ENCODE results near the gene LRP5.
A peak's percentile ranks its signal among the peaks of the same experiment; 100 is the strongest.
"Not testable (repeated sequence)": the region's sequence is repeated elsewhere in the genome, so short reads cannot be mapped to it uniquely, and the experiment has no call there.

The LRP5 gene

GRCh38 chr11:68297812-68298658 lies 14.4 kb upstream of the LRP5 start:
- no peak overlapping the region for H3K4ac ChIP-seq (ENCODE audit: low read depth, low read length)
- H3K18ac ChIP-seq (ENCODE audit: low read length) = no peak overlapping the region
- H3K23ac ChIP-seq (ENCODE audit: low read length) = no peak overlapping the region
- no peaks in the 10 kb centered on the region for H3K36me3 ChIP-seq (ENCODE audit: control insufficient read depth, insufficient read depth, low read length)
- H2BK120ac ChIP-seq (ENCODE audit: low read depth, low read length) = no peak overlapping the region
- no peak overlapping the region for H2BK15ac ChIP-seq (replicated peaks; ENCODE audit: low read depth)
- H3K4me3 ChIP-seq (ENCODE audit: low read length) = no peak overlapping the region
- H4K8ac ChIP-seq (ENCODE audit: low read depth, low read length) = no peak overlapping the region
- no peak overlapping the region for H3K9ac ChIP-seq (ENCODE audit: low read length)
- DNase-seq = peak; percentile 72
- H3K4me2 ChIP-seq (ENCODE audit: low read length) = no peak overlapping the region
- no peak overlapping the region for H3K27ac ChIP-seq (ENCODE audit: low read depth, low read length)
- H3K56ac ChIP-seq (ENCODE audit: low read length) = peak overlapping the region; percentile 50
- no peaks in the 10 kb centered on the region for H3K4me1 ChIP-seq (ENCODE audit: control insufficient read depth, low read depth, low read length)
- no peaks in the 10 kb centered on the region for H3K79me2 ChIP-seq (ENCODE audit: control insufficient read depth, insufficient read depth, low read length)
- no peaks in the 10 kb centered on the region for H3K27me3 ChIP-seq (ENCODE audit: insufficient read depth, low read length, poor library complexity)
- no CpG with 5 or more reads among the region's 40 CpGs for WGBS (ENCODE audit: extremely low coverage, insufficient coverage, low lambda C conversion rate)
- no peak overlapping the region for H2BK5ac ChIP-seq (ENCODE audit: low read length)
- H3K79me1 ChIP-seq (ENCODE audit: low read length) = no peaks in the 10 kb centered on the region
- no peak overlapping the region for H4K5ac ChIP-seq (ENCODE audit: low read length)
- no peak overlapping the region for H2AK5ac ChIP-seq (ENCODE audit: low read length)

GRCh38 chr11:68298659-68299516 lies 13.5 kb upstream of the LRP5 start:
- no peak for DNase-seq
- H3K4ac ChIP-seq (ENCODE audit: low read depth, low read length) = no peak overlapping the region
- no peaks in the 10 kb centered on the region for H3K36me3 ChIP-seq (ENCODE audit: control insufficient read depth, insufficient read depth, low read length)
- H3K56ac ChIP-seq (ENCODE audit: low read length) = no peak overlapping the region
- H4K8ac ChIP-seq (ENCODE audit: low read depth, low read length) = no peak overlapping the region
- H4K5ac ChIP-seq (ENCODE audit: low read length) = no peak overlapping the region
- no peak overlapping the region for H2BK5ac ChIP-seq (ENCODE audit: low read length)
- H3K9ac ChIP-seq (ENCODE audit: low read length) = no peak overlapping the region
- no peak overlapping the region for H3K18ac ChIP-seq (ENCODE audit: low read length)
- no peak overlapping the region for H2BK120ac ChIP-seq (ENCODE audit: low read depth, low read length)
- H3K27me3 ChIP-seq (ENCODE audit: insufficient read depth, low read length, poor library complexity) = no peaks in the 10 kb centered on the region
- no peaks in the 10 kb centered on the region for H3K79me2 ChIP-seq (ENCODE audit: control insufficient read depth, insufficient read depth, low read length)
- H3K4me1 ChIP-seq (ENCODE audit: control insufficient read depth, low read depth, low read length) = no peaks in the 10 kb centered on the region
- no CpG with 5 or more reads among the region's 15 CpGs for WGBS (ENCODE audit: extremely low coverage, insufficient coverage, low lambda C conversion rate)
- H3K4me2 ChIP-seq (ENCODE audit: low read length) = no peak overlapping the region
- H3K4me3 ChIP-seq (ENCODE audit: low read length) = no peak overlapping the region
- H3K79me1 ChIP-seq (ENCODE audit: low read length) = no peaks in the 10 kb centered on the region
- no peak overlapping the region for H3K27ac ChIP-seq (ENCODE audit: low read depth, low read length)
- no peak overlapping the region for H2AK5ac ChIP-seq (ENCODE audit: low read length)
- no peak overlapping the region for H3K23ac ChIP-seq (ENCODE audit: low read length)
- no peak overlapping the region for H2BK15ac ChIP-seq (replicated peaks; ENCODE audit: low read depth)

DNA sequence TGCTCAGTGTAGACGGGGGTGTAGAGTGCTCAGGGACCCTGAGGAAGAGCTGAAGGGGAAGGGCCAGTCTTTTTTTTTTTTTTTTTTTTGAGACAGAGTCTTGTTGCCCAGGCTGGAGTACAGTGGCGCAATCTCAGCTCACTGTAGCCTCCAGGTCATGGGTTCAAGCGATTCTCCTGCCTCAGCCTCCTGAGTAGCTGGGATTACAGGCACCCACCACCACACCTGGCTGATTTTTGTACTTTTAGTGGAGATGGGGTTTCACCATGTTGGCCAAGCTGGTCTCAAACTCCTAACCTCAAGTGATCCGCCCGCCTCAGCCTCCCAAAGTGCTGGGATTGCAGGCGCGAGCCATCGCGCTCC lies 12.9 kb upstream of the LRP5 start:
- H3K27ac ChIP-seq (ENCODE audit: low read depth, low read length); H2BK5ac ChIP-seq (ENCODE audit: low read length); H4K5ac ChIP-seq (ENCODE audit: low read length); H3K23ac ChIP-seq (ENCODE audit: low read length); DNase-seq; H3K56ac ChIP-seq (ENCODE audit: low read length); H3K4me1 ChIP-seq (ENCODE audit: control insufficient read depth, low read depth, low read length); H4K8ac ChIP-seq (ENCODE audit: low read depth, low read length); H3K4me3 ChIP-seq (ENCODE audit: low read length); H3K4me2 ChIP-seq (ENCODE audit: low read length); H3K36me3 ChIP-seq (ENCODE audit: control insufficient read depth, insufficient read depth, low read length); H2BK120ac ChIP-seq (ENCODE audit: low read depth, low read length); H3K9ac ChIP-seq (ENCODE audit: low read length); H2BK15ac ChIP-seq (replicated peaks; ENCODE audit: low read depth); H3K27me3 ChIP-seq (ENCODE audit: insufficient read depth, low read length, poor library complexity); H2AK5ac ChIP-seq (ENCODE audit: low read length); H3K4ac ChIP-seq (ENCODE audit: low read depth, low read length); H3K79me1 ChIP-seq (ENCODE audit: low read length); H3K79me2 ChIP-seq (ENCODE audit: control insufficient read depth, insufficient read depth, low read length); H3K18ac ChIP-seq (ENCODE audit: low read length): not testable (repeated sequence)
- WGBS (ENCODE audit: extremely low coverage, insufficient coverage, low lambda C conversion rate) = no CpG with 5 or more reads among the region's 9 CpGs

DNA sequence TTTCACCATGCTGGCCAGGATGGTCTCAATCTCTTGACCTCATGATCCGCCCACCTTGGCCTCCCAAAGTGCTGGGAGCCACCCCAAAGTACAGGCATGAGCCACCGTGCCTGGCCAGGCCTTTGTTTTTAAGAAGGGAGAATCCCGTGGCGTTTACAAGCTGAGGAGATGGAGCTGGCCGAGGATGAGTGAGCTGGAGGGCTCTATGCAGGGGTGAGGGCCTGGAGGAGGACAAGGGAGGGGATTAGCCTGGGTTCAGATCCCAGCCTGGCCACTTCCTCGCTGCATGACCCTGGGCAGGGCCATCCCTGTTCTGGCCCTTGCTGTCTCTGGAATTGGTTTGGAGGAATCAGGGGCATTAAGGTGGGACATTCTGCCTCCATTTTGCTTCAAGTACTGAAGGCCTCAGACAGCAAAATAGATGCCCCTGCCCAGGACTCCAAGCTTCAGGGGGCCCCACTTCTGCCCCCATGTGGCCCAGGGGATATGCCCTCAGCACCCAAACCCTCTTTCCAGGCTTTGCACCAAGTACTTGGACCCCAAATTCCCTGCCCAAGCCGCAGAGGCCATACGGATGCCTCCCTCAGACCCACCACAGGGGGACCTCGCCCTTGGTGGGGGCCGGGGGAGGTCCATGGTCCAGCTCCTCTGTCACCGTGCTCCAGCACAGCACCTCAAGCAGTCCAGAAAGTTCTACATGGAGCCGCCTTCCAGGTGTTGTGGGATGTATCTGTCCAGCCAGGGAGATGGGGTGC lies 12.1 kb upstream of the LRP5 start:
- Histone ChIP-seq H3K23ac (ENCODE audit: low read length) (no peak overlapping the region), H3K79me2 (ENCODE audit: control insufficient read depth, insufficient read depth, low read length) (no peaks in the 10 kb centered on the region), H3K27me3 (ENCODE audit: insufficient read depth, low read length, poor library complexity) (no peaks in the 10 kb centered on the region), H3K36me3 (ENCODE audit: control insufficient read depth, insufficient read depth, low read length) (no peaks in the 10 kb centered on the region), H2BK120ac (ENCODE audit: low read depth, low read length) (no peak overlapping the region), H3K9ac (ENCODE audit: low read length) (no peak overlapping the region), H3K4me3 (ENCODE audit: low read length) (no peak overlapping the region), H3K4me1 (ENCODE audit: control insufficient read depth, low read depth, low read length) (no peaks in the 10 kb centered on the region), H4K5ac (ENCODE audit: low read length) (no peak overlapping the region), H2AK5ac (ENCODE audit: low read length) (no peak overlapping the region), H3K4me2 (ENCODE audit: low read length) (no peak overlapping the region), H3K56ac (ENCODE audit: low read length) (no peak overlapping the region), H4K8ac (ENCODE audit: low read depth, low read length) (no peak overlapping the region), H2BK15ac (replicated peaks; ENCODE audit: low read depth) (no peak overlapping the region), H2BK5ac (ENCODE audit: low read length) (no peak overlapping the region), H3K27ac (ENCODE audit: low read depth, low read length) (no peak overlapping the region), H3K79me1 (ENCODE audit: low read length) (no peaks in the 10 kb centered on the region), H3K18ac (ENCODE audit: low read length) (no peak overlapping the region), H3K4ac (ENCODE audit: low read depth, low read length) (no peak overlapping the region)
- DNase-seq = no peak
- WGBS (ENCODE audit: extremely low coverage, insufficient coverage, low lambda C conversion rate) = no CpG with 5 or more reads among the region's 12 CpGs

- no peak overlapping the region for H3K4me2 ChIP-seq (ENCODE audit: low read length)
- H2BK15ac ChIP-seq (replicated peaks; ENCODE audit: low read depth) = no peak overlapping the region
- no peak overlapping the region for H3K23ac ChIP-seq (ENCODE audit: low read length)
Measured at GRCh38 chr11:68302256-68302655, 10.1 kb upstream of the LRP5 start.

More at GRCh38 chr11:68302256-68302655, 10.1 kb upstream of the LRP5 start:
- Histone ChIP-seq H4K8ac (ENCODE audit: low read depth, low read length) (no peak overlapping the region), H3K18ac (ENCODE audit: low read length) (no peak overlapping the region), H3K27me3 (ENCODE audit: insufficient read depth, low read length, poor library complexity) (no peaks in the 10 kb centered on the region), H3K27ac (ENCODE audit: low read depth, low read length) (no peak overlapping the region), H3K4me3 (ENCODE audit: low read length) (no peak overlapping the region), H3K56ac (ENCODE audit: low read length) (no peak overlapping the region), H2BK5ac (ENCODE audit: low read length) (no peak overlapping the region), H3K79me1 (ENCODE audit: low read length) (no peaks in the 10 kb centered on the region), H3K9ac (ENCODE audit: low read length) (no peak overlapping the region), H3K4ac (ENCODE audit: low read depth, low read length) (no peak overlapping the region), H2BK120ac (ENCODE audit: low read depth, low read length) (no peak overlapping the region), H3K79me2 (ENCODE audit: control insufficient read depth, insufficient read depth, low read length) (no peaks in the 10 kb centered on the region), H3K36me3 (ENCODE audit: control insufficient read depth, insufficient read depth, low read length) (no peaks in the 10 kb centered on the region), H4K5ac (ENCODE audit: low read length) (no peak overlapping the region), H3K4me1 (ENCODE audit: control insufficient read depth, low read depth, low read length) (no peaks in the 10 kb centered on the region), H2AK5ac (ENCODE audit: low read length) (no peak overlapping the region)
- WGBS (ENCODE audit: extremely low coverage, insufficient coverage, low lambda C conversion rate) = no CpG with 5 or more reads among the region's 5 CpGs
- no peak for DNase-seq
